Psoas muscle (tissue), 8 donors: ENCODE results near the gene APBB2. TPM values are rescaled to one million over a fixed set of nuclear protein-coding genes. Genes with fewer than 3 reads are reported as not detected.

Source experiments
- ATAC-seq, 4 donors: fragments of 200-7000 bp; cut with Tn5 transposase; one replicate each; pipeline ENCODE4 v1.9.1; 2020; ENCODE audit warnings: moderate library complexity in 3 of 4, mild to moderate bottlenecking in 2 of 4
- DNase-seq, 2 donors: peaks; one replicate each; pipeline ENCODE4 v3.0.0-alpha.2; 2020
- H3K27ac ChIP-seq: fragments of 200-600 bp; one replicate; pipeline ENCODE4 v1.8.0; 2022
- H3K27me3 ChIP-seq, 3 donors: fragments of 200-600 bp in 1 of 3; one replicate each; pipeline versions ENCODE4 v1.6.1 to v1.8.0; 2013 to 2022; ENCODE audit warnings: low read length in 2 of 3, mild to moderate bottlenecking in 2 of 3, moderate library complexity in 1 of 3; ENCODE audit not compliant: insufficient read depth in 3 of 3
- H3K36me3 ChIP-seq, 2 donors: fragments of 200-600 bp in 1 of 2; one replicate each; pipeline versions ENCODE4 v1.6.1 to v1.8.0; 2013 to 2022; ENCODE audit warnings: low read depth in 1 of 2, mild to moderate bottlenecking in 1 of 2, moderate library complexity in 1 of 2; ENCODE audit not compliant: insufficient read depth in 1 of 2
- H3K4me1 ChIP-seq: fragments of 200-600 bp; one replicate; pipeline ENCODE4 v1.8.0; 2022
- H3K4me3 ChIP-seq: fragments of 200-600 bp; one replicate; pipeline ENCODE4 v1.8.0; 2022; ENCODE audit warnings: mild to moderate bottlenecking
- H3K9me3 ChIP-seq: fragments of 200-600 bp; one replicate; pipeline ENCODE4 v1.8.0; 2022
- whole genome bisulfite sequencing, 3 donors: extraction: QIAGEN DNeasy Blood & Tissue Kit; methylation state at CpG; one replicate each; pipeline versions ENCODE4 v1.1.6 to v1.1.7; 2013; 5-methylcytosine and 5-hydroxymethylcytosine counted together
- intact Hi-C, 2 donors: fragments of 100-400 bp; cut with DNase I; formaldehyde crosslinking; loops; one replicate each; pipeline versions ENCODE4 v1.11.0 to v1.14.2; 2022
- polyA plus RNA-seq, 3 donors: library from polyadenylated mRNA; stranded (reverse); fragments of 200-250 nt; gene quantifications; one replicate each; pipeline ENCODE4 v1.2.3, GENCODE V29; 2013
- total RNA-seq, 4 donors: library from RNA; stranded (reverse); fragmentation: NEBNext Ultra II Directional in 2 of 4; extraction: Animal tissue kit (Norgen Biotek cat#: 25700) in 2 of 4; gene quantifications; one replicate each; pipeline versions ENCODE4 v1.2.1 to v1.2.4, GENCODE V29; 2021 to 2023
- TF ChIP-seq, protein P1 (sequence below): fragments of 200-600 bp; IDR thresholded peaks from one replicate; pipeline ENCODE4 v1.8.0; 2022; ENCODE audit warnings: antibody characterized with exemption
- donor health status: healthy with polysubstance abuse.
- donor health status: DM: no; HTN: no; CAD: no; lungs with moderate emphysema.
- donor health status: Bipolar disorder and iron deficiency.
- donor health status: healthy.
- donor health status: DM: yes; HTN: yes; CAD: no.
- donor health status: DM: no; HTN: no; CAD: no.
- donor health status: DM: no; HTN: no; CAD: no.
- donor health status: DM: yes; HTN: yes; CAD: no.

The APBB2 gene
- total and polyA plus RNA-seq, 7 donors, result 3.1 to 37.4 (median 11.3) TPM

DNA sequence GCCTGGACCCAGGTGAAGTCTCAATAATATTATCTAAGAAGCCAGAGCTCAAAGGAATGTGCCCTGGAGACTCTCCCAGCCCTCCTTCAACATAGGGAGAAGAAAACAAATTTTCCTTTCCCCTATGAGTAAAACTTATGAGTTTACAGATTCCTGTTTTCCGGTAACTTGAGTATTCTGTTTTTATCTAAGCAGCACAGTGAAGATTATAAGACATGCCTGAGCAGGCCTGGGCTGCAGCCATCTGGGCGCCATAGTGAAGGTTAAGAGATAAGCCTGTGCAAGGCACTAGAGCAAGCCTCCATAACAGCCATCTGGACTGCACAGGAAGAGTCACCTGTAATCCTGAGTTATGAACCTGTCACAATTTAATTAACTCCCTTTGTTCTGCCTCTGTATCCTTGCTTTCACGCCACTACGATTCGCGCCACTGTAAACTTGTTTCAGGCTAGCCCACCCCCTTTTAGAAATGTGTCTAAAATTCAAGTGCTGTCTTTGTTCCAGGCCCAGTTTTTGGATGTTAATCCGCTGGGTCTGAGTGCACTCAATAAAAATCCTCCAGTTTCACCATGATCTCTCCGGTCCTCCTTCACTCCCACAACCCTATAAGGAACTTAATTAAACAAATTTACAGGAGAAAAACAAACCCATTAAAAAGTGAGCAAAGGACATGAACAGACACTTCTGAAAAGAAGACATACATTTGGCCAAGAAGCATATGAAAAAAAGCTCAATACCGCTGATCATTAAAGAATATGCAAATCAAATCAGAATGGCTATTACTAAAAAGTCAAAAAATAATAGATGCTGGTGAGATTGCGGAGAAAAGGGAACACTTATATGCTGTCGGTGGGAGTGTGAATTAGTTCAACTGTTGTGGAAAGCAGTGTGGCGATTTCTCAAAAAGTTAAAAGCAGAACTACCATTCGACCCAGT, 189.5 kb downstream of the APBB2 start:
- Histone ChIP-seq H3K27ac (no peak overlapping the region), H3K27me3 (no peaks in the 10 kb centered on the region), H3K4me3 (no peak overlapping the region), H3K4me1 (peaks cover 14% of the 10 kb centered on the region), H3K9me3 (peaks cover 25% of the 10 kb centered on the region), H3K36me3 (no peaks in the 10 kb centered on the region)
- intact Hi-C loops, result no loop called here
- TF ChIP-seq, protein P1, sequence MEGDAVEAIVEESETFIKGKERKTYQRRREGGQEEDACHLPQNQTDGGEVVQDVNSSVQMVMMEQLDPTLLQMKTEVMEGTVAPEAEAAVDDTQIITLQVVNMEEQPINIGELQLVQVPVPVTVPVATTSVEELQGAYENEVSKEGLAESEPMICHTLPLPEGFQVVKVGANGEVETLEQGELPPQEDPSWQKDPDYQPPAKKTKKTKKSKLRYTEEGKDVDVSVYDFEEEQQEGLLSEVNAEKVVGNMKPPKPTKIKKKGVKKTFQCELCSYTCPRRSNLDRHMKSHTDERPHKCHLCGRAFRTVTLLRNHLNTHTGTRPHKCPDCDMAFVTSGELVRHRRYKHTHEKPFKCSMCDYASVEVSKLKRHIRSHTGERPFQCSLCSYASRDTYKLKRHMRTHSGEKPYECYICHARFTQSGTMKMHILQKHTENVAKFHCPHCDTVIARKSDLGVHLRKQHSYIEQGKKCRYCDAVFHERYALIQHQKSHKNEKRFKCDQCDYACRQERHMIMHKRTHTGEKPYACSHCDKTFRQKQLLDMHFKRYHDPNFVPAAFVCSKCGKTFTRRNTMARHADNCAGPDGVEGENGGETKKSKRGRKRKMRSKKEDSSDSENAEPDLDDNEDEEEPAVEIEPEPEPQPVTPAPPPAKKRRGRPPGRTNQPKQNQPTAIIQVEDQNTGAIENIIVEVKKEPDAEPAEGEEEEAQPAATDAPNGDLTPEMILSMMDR, result no peak
- ATAC-seq, result no peak
- 93 to 97% (median 95%) methylated on average over 13 of the region's 13 CpGs for WGBS, 3 donors
- DNase-seq, result no peak

DNA sequence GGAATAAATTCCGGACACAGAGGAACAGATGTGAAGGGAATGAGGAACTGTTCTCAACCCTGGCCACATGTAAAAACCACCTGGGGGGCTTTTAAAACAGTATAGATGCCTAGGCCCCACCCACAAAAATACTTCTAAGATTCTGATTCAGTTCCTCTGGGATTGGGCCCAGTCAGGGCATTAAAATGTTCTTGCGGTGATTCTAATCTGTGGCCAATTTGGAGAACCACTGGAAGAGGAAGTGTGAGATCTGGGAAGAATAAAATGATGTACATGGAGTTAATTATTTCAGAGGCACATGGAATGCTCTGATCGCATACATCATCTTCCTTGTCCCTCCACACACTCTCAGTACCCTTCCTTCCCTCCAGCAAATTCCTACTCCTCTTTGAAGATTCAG, 192.2 kb downstream of the APBB2 start:
- WGBS, 3 donors, result 74 to 93% (median 90%) methylated on average over 3 of the region's 3 CpGs
- intact Hi-C loops, result no loop called here

DNA sequence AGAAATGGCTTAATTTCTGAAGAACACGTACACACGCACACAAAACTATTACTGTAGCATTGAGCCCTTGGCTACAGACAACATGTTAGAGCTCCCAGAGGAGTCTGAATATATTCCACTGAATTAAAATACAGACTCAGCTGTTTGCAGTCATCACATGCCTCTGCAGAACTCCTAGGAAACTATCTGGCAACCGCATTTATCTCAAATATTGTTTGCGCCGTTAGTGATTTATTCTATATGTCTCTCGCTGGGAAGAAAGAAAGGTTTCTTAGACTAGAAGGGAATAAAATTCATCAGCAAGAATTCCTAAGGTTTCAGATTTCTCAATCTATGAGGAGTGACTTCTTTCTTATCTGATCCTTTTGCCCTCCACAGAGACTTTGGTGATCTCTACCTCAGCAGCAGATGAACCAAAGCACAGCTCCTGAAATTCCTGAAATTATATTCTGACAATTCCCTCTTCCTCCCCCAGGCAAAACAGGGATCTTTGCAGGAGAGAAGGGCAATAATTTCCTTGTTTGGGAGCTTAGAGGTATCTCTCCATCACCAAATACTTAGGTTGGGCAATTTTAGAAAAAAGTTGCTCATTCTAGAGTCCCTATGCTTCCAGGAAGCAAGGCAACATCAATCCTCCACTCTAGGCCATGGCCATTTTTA, 199.2 kb downstream of the APBB2 start:
- Histone ChIP-seq H3K9me3 (no peaks in the 10 kb centered on the region), H3K27me3 (no peaks in the 10 kb centered on the region), H3K27ac (no peak overlapping the region), H3K36me3 (no peaks in the 10 kb centered on the region), H3K4me1 (no peaks in the 10 kb centered on the region), H3K4me3 (no peak overlapping the region)
- DNase-seq (no peak), ATAC-seq (no peak)
- TF ChIP-seq, protein P1, result no peak
- intact Hi-C loops, result loop anchor here in 1 of 2 donors (2.0 kb wide), 1 partner anchor 16 kb away; no protein-coding TSS in a partner anchor
- 37 to 55% (median 40%) methylated on average over 6 of the region's 6 CpGs for WGBS, 3 donors

More for the DNA sequence above, 192.2 kb downstream of the APBB2 start:
- Histone ChIP-seq H3K27me3 (no peaks in the 10 kb centered on the region), H3K36me3 (no peaks in the 10 kb centered on the region), H3K9me3 (peaks cover 25% of the 10 kb centered on the region), H3K27ac (no peak overlapping the region), H3K4me1 (no peaks in the 10 kb centered on the region), H3K4me3 (no peak overlapping the region)
- ATAC-seq, result no peak
- TF ChIP-seq, protein P1, result no peak
- no peak for DNase-seq

DNA sequence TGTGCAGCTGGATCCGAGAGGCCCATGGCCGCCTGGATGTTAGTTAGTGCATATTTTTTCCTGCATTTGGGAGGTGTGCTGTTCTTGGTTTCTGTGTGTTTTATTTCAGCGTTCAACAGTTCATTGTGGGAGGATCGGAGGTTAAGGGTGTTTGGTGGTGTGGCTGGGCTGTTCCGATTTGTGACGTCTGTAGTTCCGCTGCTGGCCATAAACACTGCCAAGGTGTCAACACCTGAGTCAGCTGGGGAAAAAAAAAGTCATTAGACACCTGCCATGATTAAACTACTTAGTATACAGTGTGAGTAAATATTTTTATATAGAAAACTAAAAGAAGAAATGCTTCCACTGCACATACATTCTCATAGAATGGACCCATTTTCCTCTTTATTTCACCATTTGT, 200.2 kb downstream of the APBB2 start:
- Histone ChIP-seq H3K4me3 (no peak overlapping the region), H3K27ac (no peak overlapping the region), H3K36me3 (no peaks in the 10 kb centered on the region), H3K4me1 (no peaks in the 10 kb centered on the region), H3K27me3 (no peaks in the 10 kb centered on the region), H3K9me3 (no peaks in the 10 kb centered on the region)
- 65 to 79% (median 78%) methylated on average over 7 of the region's 7 CpGs for WGBS, 3 donors
- TF ChIP-seq, protein P1, result no peak
- no peak for DNase-seq
- intact Hi-C loops, result loop anchor here in 1 of 2 donors (2.0 kb wide), 1 partner anchor 17 kb away; no protein-coding TSS in a partner anchor
- ATAC-seq, result peak in 1 of 4 donors; percentile 44
